HepG2 (cell line): ENCODE data around the gene TESK1. TPM values are rescaled to one million over a fixed set of nuclear protein-coding genes. Genes with fewer than 3 reads are reported as not detected.
A peak's percentile ranks its signal among the peaks of the same experiment; 100 is the strongest.

Experiments used
- ETV5 ChIP-seq: IDR thresholded peaks from 2 replicates; pipeline ENCODE4 v1.6.1; 2018; ENCODE audit warnings: missing biosample characterization, missing genetic modification reagents, inconsistent platforms, borderline replicate concordance
- FOXJ3 ChIP-seq: sonication (generic); formaldehyde crosslinking; IDR thresholded peaks from 2 replicates; pipeline ENCODE4 v1.4.0; 2020; ENCODE audit warnings: missing genetic modification reagents, mild to moderate bottlenecking, borderline replicate concordance
- HOXA7 ChIP-seq: sonication (generic); formaldehyde crosslinking; IDR thresholded peaks from 2 replicates; pipeline ENCODE4 v1.8.1; 2022; ENCODE audit warnings: mild to moderate bottlenecking, missing genetic modification reagents, moderate library complexity
- NFAT5 ChIP-seq: sonication (generic); formaldehyde crosslinking; IDR thresholded peaks from 2 replicates; pipeline ENCODE4 v1.4.0; 2020; ENCODE audit warnings: missing genetic modification reagents
- SALL1 ChIP-seq: sonication (generic); formaldehyde crosslinking; IDR thresholded peaks from 2 replicates; pipeline ENCODE4 v1.8.0; 2022; ENCODE audit warnings: mild to moderate bottlenecking, missing genetic modification reagents
- SP140L ChIP-seq: sonication (generic); formaldehyde crosslinking; IDR thresholded peaks from 2 replicates; pipeline ENCODE4 v1.4.0; 2020; ENCODE audit warnings: missing genetic modification reagents, borderline replicate concordance
- TCF7 ChIP-seq: sonication (generic); IDR thresholded peaks from 2 replicates; pipeline ENCODE4 v1.6.1; 2016; ENCODE audit warnings: antibody characterized with exemption, low read depth
- XBP1 ChIP-seq: sonication (generic); formaldehyde crosslinking; IDR thresholded peaks from 2 replicates; pipeline ENCODE4 v1.5.0; 2020; ENCODE audit warnings: missing genetic modification reagents
- ZNF235 ChIP-seq: sonication (generic); formaldehyde crosslinking; IDR thresholded peaks from 2 replicates; pipeline ENCODE4 v1.8.1; 2023; ENCODE audit warnings: mild to moderate bottlenecking, missing genetic modification reagents, borderline replicate concordance
- polyA plus RNA-seq, 8 experiments: library from polyadenylated mRNA; depleted of rRNA in 3 of 8; stranded (reverse) in 7 of 8; unstranded in 1 of 8; fragments of >200 nt; fragmentation: Illumina TruSeq in 4 of 8; extraction: Trizol in 4 of 8; gene quantifications; 2 replicates each; pipeline versions ENCODE4 v1.2.1 to v1.2.3, GENCODE V29; 2011 to 2016; ENCODE audit warnings: low read depth in 4 of 8, missing spikeins in 1 of 8, mixed read lengths in 1 of 8; ENCODE audit not compliant: insufficient read depth in 1 of 8
- total RNA-seq, 5 experiments: library from RNA; depleted of rRNA; stranded (reverse); fragments of >200 nt; fragmentation: Illumina TruSeq; extraction: Trizol; gene quantifications; 2 replicates each; pipeline ENCODE4 v1.2.3, GENCODE V29; 2016; ENCODE audit warnings: low read depth in 1 of 5

The TESK1 gene
- total and polyA plus RNA-seq, 2 of the 13 experiments (the other 11 are each of a cell fraction or from before 2014, with no cell fraction given): 7.3 to 13.6 TPM

- TF ChIP-seq NFAT5 (CRISPR knock-in tag) (no peak), ETV5 (CRISPR knock-in tag) (peak; percentile 78; the same call in 1 of the 2 replicates), ZNF235 (CRISPR knock-in tag) (no peak), XBP1 (CRISPR knock-in tag) (no peak), FOXJ3 (no peak), SP140L (CRISPR knock-in tag) (no peak), SALL1 (peak; percentile 67), TCF7 (no peak), HOXA7 (no peak)
Observed at GRCh38 chr9:35603986-35604577, 980 bp upstream of the TESK1 start (continued).
